ENCODE data around the gene DCLRE1B.

DNA sequence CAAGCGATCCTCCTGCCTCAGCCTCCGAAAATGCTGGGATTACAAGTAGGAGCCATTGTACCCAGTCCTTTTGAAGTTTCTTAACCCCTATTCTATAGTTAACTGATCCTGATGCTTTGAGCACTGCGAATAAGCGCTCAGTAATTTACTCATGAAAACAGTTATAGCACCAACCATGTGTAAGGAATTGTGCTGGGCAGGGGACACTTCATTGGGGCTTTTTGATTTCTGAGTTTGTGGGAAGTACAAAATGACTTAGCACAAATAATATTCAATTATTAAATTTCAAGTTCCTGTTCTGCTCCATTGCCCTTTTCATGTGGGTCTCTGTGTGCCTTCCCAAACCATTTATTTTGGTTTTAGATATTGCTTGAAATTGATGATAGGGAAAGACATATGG is 17.8 kb downstream of the DCLRE1B start:
- TF ChIP-seq, protein P1, sequence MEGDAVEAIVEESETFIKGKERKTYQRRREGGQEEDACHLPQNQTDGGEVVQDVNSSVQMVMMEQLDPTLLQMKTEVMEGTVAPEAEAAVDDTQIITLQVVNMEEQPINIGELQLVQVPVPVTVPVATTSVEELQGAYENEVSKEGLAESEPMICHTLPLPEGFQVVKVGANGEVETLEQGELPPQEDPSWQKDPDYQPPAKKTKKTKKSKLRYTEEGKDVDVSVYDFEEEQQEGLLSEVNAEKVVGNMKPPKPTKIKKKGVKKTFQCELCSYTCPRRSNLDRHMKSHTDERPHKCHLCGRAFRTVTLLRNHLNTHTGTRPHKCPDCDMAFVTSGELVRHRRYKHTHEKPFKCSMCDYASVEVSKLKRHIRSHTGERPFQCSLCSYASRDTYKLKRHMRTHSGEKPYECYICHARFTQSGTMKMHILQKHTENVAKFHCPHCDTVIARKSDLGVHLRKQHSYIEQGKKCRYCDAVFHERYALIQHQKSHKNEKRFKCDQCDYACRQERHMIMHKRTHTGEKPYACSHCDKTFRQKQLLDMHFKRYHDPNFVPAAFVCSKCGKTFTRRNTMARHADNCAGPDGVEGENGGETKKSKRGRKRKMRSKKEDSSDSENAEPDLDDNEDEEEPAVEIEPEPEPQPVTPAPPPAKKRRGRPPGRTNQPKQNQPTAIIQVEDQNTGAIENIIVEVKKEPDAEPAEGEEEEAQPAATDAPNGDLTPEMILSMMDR (IDR thresholded peaks at IDR 0.05), result no peak
- TF ChIP-seq SMAD3 (CRISPR knock-in tag; IDR thresholded peaks at IDR 0.05; ENCODE audit: borderline replicate concordance) (no peak), TCF7 (CRISPR knock-in tag; IDR thresholded peaks at IDR 0.05; ENCODE audit: low read depth) (no peak), CREB1 (CRISPR knock-in tag; IDR thresholded peaks at IDR 0.05) (no peak), NR2C2 (CRISPR knock-in tag; IDR thresholded peaks at IDR 0.05) (no peak), MYBL2 (CRISPR knock-in tag; IDR thresholded peaks at IDR 0.05) (no peak), ZNF121 (CRISPR knock-in tag; IDR thresholded peaks at IDR 0.05) (no peak), FOXK1 (CRISPR knock-in tag; IDR thresholded peaks at IDR 0.05) (no peak), ELF4 (CRISPR knock-in tag; IDR thresholded peaks at IDR 0.05; ENCODE audit: low read depth) (no peak)
- TF ChIP-seq, protein P2, sequence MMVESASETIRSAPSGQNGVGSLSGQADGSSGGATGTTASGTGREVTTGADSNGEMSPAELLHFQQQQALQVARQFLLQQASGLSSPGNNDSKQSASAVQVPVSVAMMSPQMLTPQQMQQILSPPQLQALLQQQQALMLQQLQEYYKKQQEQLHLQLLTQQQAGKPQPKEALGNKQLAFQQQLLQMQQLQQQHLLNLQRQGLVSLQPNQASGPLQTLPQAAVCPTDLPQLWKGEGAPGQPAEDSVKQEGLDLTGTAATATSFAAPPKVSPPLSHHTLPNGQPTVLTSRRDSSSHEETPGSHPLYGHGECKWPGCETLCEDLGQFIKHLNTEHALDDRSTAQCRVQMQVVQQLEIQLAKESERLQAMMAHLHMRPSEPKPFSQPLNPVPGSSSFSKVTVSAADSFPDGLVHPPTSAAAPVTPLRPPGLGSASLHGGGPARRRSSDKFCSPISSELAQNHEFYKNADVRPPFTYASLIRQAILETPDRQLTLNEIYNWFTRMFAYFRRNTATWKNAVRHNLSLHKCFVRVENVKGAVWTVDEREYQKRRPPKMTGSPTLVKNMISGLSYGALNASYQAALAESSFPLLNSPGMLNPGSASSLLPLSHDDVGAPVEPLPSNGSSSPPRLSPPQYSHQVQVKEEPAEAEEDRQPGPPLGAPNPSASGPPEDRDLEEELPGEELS (CRISPR knock-in tag; IDR thresholded peaks at IDR 0.05), result no peak
- TF ChIP-seq, protein P3, sequence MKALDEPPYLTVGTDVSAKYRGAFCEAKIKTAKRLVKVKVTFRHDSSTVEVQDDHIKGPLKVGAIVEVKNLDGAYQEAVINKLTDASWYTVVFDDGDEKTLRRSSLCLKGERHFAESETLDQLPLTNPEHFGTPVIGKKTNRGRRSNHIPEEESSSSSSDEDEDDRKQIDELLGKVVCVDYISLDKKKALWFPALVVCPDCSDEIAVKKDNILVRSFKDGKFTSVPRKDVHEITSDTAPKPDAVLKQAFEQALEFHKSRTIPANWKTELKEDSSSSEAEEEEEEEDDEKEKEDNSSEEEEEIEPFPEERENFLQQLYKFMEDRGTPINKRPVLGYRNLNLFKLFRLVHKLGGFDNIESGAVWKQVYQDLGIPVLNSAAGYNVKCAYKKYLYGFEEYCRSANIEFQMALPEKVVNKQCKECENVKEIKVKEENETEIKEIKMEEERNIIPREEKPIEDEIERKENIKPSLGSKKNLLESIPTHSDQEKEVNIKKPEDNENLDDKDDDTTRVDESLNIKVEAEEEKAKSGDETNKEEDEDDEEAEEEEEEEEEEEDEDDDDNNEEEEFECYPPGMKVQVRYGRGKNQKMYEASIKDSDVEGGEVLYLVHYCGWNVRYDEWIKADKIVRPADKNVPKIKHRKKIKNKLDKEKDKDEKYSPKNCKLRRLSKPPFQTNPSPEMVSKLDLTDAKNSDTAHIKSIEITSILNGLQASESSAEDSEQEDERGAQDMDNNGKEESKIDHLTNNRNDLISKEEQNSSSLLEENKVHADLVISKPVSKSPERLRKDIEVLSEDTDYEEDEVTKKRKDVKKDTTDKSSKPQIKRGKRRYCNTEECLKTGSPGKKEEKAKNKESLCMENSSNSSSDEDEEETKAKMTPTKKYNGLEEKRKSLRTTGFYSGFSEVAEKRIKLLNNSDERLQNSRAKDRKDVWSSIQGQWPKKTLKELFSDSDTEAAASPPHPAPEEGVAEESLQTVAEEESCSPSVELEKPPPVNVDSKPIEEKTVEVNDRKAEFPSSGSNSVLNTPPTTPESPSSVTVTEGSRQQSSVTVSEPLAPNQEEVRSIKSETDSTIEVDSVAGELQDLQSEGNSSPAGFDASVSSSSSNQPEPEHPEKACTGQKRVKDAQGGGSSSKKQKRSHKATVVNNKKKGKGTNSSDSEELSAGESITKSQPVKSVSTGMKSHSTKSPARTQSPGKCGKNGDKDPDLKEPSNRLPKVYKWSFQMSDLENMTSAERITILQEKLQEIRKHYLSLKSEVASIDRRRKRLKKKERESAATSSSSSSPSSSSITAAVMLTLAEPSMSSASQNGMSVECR (CRISPR knock-in tag; IDR thresholded peaks at IDR 0.05; ENCODE audit: borderline replicate concordance), result no peak
- TF ChIP-seq, protein P4, sequence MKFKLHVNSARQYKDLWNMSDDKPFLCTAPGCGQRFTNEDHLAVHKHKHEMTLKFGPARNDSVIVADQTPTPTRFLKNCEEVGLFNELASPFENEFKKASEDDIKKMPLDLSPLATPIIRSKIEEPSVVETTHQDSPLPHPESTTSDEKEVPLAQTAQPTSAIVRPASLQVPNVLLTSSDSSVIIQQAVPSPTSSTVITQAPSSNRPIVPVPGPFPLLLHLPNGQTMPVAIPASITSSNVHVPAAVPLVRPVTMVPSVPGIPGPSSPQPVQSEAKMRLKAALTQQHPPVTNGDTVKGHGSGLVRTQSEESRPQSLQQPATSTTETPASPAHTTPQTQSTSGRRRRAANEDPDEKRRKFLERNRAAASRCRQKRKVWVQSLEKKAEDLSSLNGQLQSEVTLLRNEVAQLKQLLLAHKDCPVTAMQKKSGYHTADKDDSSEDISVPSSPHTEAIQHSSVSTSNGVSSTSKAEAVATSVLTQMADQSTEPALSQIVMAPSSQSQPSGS (CRISPR knock-in tag; IDR thresholded peaks at IDR 0.05; ENCODE audit: borderline replicate concordance, low read depth), result no peak
- TF ChIP-seq, protein P5, sequence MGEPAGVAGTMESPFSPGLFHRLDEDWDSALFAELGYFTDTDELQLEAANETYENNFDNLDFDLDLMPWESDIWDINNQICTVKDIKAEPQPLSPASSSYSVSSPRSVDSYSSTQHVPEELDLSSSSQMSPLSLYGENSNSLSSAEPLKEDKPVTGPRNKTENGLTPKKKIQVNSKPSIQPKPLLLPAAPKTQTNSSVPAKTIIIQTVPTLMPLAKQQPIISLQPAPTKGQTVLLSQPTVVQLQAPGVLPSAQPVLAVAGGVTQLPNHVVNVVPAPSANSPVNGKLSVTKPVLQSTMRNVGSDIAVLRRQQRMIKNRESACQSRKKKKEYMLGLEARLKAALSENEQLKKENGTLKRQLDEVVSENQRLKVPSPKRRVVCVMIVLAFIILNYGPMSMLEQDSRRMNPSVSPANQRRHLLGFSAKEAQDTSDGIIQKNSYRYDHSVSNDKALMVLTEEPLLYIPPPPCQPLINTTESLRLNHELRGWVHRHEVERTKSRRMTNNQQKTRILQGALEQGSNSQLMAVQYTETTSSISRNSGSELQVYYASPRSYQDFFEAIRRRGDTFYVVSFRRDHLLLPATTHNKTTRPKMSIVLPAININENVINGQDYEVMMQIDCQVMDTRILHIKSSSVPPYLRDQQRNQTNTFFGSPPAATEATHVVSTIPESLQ (CRISPR knock-in tag; IDR thresholded peaks at IDR 0.05), result no peak
